Aorta (tissue), 5 donors: ENCODE data around the gene PKN3. TPM values are rescaled to one million over a fixed set of nuclear protein-coding genes. Genes with fewer than 3 reads are reported as not detected.

Experiments
- ATAC-seq: fragments of 200-7000 bp; cut with Tn5 transposase; one replicate; pipeline ENCODE4 v1.9.1; 2022; ENCODE audit warnings: moderate library complexity; ENCODE audit not compliant: low FRiP score
- DNase-seq, 2 donors: peaks; one replicate each; pipeline ENCODE4 v3.0.0-alpha.2; 2020
- H3K27ac ChIP-seq, 2 donors: one replicate each; pipeline ENCODE4 v1.5.1; 2013; ENCODE audit warnings: low read length in 2 of 2, mild to moderate bottlenecking in 2 of 2, moderate library complexity in 2 of 2, control low read depth in 1 of 2, inconsistent platforms in 1 of 2, low read depth in 1 of 2
- H3K27me3 ChIP-seq, 2 donors: one replicate each; pipeline ENCODE4 v1.6.1; 2013; ENCODE audit warnings: control low read depth in 1 of 2, low read length in 1 of 2, mild to moderate bottlenecking in 1 of 2, moderate library complexity in 1 of 2; ENCODE audit not compliant: insufficient read depth in 2 of 2, control insufficient read depth in 1 of 2
- H3K36me3 ChIP-seq, 2 donors: one replicate each; pipeline ENCODE4 v1.6.1; 2013; ENCODE audit warnings: control low read depth in 1 of 2, low read length in 1 of 2, mild to moderate bottlenecking in 1 of 2; ENCODE audit not compliant: insufficient read depth in 2 of 2, control insufficient read depth in 1 of 2
- H3K4me1 ChIP-seq, 2 donors: one replicate each; pipeline ENCODE4 v1.6.1; 2013; ENCODE audit warnings: low read length in 2 of 2, control low read depth in 1 of 2, mild to moderate bottlenecking in 1 of 2, moderate library complexity in 1 of 2; ENCODE audit not compliant: insufficient read depth in 2 of 2, control insufficient read depth in 1 of 2
- H3K4me3 ChIP-seq, 2 donors: one replicate each; pipeline ENCODE4 v1.5.1; 2013; ENCODE audit warnings: low read length in 2 of 2, control low read depth in 1 of 2, mild to moderate bottlenecking in 1 of 2
- H3K9me3 ChIP-seq: one replicate; pipeline ENCODE4 v1.6.1; 2013; ENCODE audit warnings: mild to moderate bottlenecking, low read length; ENCODE audit not compliant: control insufficient read depth
- WGBS, 2 donors: extraction: QIAGEN DNeasy Blood & Tissue Kit; methylation state at CpG; one replicate each; pipeline ENCODE4 v1.1.7; 2013; 5-methylcytosine and 5-hydroxymethylcytosine counted together
- intact Hi-C, 2 donors: fragments of 100-400 bp; cut with DNase I; formaldehyde crosslinking; loops; one replicate each; pipeline versions ENCODE4 v1.14.2 to v1.15.0; 2022
- polyA plus RNA-seq, 2 donors: library from polyadenylated mRNA; stranded (reverse); fragments of 200-250 nt; gene quantifications; one replicate each; pipeline ENCODE4 v1.2.3, GENCODE V29; 2013
- total RNA-seq, 2 donors: library from RNA; stranded (reverse); fragmentation: NEBNext Ultra II Directional; extraction: Animal tissue kit (Norgen Biotek cat#: 25700); gene quantifications; one replicate each; pipeline ENCODE4 v1.2.1, GENCODE V29; 2021
- donor health status: healthy with polysubstance abuse.
- donor health status: Bipolar disorder and iron deficiency.
- donor health status: DM: no; HTN: no; CAD: no.
- donor health status: DM: no; HTN: no; CAD: no.
- donor health status: DM: yes; HTN: yes; CAD: no.

The PKN3 gene
- total and polyA plus RNA-seq, 4 donors, result 1.3 to 11.1 (median 4.8) TPM

DNA sequence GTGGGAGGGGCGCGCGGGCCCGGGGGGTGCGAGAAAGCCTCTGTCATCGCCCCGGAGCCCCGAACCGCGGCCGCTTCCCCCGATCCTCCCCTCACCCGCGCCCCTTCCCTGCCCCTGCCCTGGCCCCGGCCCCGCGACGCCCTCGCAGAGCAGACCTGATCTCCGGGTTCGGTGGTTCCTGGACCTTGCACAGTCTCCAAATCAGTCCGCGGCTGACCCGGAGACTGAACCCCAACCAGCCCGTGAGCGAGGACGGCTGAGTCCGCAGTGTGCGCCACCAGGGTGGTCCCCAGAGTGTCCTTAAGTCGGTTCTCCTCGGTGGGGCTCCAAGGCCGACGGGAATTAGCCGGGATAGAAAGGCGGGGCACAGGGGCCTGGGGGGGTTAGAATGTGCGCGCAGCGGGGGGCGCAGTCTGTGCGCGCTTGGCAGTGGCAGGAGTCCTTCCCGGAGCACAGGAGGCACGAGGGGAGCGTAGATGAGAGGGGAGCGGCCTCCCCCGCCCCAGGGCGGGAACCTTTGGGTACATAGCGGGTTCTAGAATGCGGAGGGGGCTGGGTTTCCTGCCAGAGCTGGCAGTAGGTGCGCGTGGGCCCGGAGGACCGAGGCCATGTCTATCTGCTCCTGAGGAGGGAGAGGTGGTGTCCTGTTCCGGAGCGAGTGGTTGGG, 779 bp downstream of the PKN3 start:
- Histone ChIP-seq H3K36me3 (no peaks in the 10 kb centered on the region), H3K4me3 (peak overlapping the region; percentile 29 to 40), H3K27me3 (no peaks in the 10 kb centered on the region), H3K27ac (no peak overlapping the region), H3K9me3 (no peaks in the 10 kb centered on the region), H3K4me1 (no peaks in the 10 kb centered on the region)
- DNase-seq (peak in 1 of 2 donors; percentile 78), ATAC-seq (peak; percentile 21)
- 6 to 7% methylated on average over 40 to 55 of the region's 55 CpGs for WGBS, 2 donors
- intact Hi-C loops, result no loop called here

DNA sequence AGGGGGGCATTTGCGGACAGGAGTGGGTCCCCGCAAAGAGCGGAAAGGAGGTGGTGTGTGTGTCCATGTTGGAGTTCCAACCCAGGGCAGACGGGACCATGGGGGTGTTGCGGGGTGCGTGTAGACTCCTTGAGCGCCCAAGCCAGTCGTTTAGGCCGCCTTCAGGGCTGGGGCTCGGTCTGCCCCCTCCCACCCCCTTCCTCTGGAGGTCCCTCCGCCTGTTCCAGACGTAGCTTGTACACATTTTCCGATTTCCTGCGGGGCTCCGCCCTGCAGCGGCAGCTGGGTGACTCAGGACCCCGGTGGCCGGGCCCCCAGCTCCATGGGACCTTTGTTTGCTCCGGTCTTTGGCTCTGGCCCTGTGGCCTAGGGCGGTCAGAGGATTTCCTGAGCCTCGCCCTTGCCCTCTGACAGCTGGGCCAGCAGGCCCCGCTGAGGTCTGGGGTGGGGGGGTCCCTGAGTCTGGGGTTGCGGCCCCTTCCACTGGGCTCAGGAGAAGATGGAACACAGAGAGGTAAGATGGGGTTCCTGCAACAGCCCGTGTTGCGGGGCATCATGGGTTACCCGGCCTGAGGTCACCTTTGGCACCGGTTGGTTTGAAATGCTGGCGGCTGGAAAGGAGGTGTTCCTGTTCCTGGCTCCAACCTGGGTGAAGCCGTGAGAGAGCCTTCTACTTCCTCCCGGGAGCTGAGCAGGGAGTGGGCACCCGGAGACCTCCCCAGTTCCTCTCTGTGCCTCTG, 1.5 kb downstream of the PKN3 start:
- Histone ChIP-seq H3K27me3 (no peaks in the 10 kb centered on the region), H3K9me3 (no peaks in the 10 kb centered on the region), H3K27ac (no peak overlapping the region), H3K36me3 (no peaks in the 10 kb centered on the region), H3K4me1 (no peaks in the 10 kb centered on the region), H3K4me3 (no peak overlapping the region)
- intact Hi-C loops, result no loop called here
- peak; percentile 37 for ATAC-seq
- peak in 1 of 2 donors; percentile 80 for DNase-seq
- 77 to 84% methylated on average over 29 to 31 of the region's 31 CpGs for WGBS, 2 donors

DNA sequence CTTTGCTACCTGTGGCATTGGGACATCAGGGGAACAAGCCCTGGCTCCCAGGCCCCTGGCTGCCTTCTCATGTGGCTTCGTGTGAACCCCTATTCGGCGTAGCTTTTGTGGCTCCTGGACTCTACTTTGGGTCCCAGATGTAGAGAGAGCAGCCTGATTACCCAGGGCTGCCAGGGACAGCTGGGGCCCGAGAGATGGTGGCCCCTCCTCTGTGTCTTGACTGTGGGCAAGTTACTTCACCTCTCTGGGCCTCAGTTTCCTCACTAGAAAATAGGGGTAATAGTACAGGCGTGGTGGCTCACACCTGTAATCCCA, 2.0 kb downstream of the PKN3 start:
- H3K4me3 ChIP-seq, result no peak overlapping the region
- no peaks in the 10 kb centered on the region for H3K36me3 ChIP-seq
- no peak for DNase-seq
- no peaks in the 10 kb centered on the region for H3K4me1 ChIP-seq
- H3K27me3 ChIP-seq, result no peaks in the 10 kb centered on the region
- ATAC-seq, result no peak
- H3K27ac ChIP-seq, result no peak overlapping the region
- WGBS, 2 donors, result 95 to 98% methylated on average over 5 of the region's 5 CpGs
- H3K9me3 ChIP-seq, result no peaks in the 10 kb centered on the region
- intact Hi-C loops, result no loop called here

DNA sequence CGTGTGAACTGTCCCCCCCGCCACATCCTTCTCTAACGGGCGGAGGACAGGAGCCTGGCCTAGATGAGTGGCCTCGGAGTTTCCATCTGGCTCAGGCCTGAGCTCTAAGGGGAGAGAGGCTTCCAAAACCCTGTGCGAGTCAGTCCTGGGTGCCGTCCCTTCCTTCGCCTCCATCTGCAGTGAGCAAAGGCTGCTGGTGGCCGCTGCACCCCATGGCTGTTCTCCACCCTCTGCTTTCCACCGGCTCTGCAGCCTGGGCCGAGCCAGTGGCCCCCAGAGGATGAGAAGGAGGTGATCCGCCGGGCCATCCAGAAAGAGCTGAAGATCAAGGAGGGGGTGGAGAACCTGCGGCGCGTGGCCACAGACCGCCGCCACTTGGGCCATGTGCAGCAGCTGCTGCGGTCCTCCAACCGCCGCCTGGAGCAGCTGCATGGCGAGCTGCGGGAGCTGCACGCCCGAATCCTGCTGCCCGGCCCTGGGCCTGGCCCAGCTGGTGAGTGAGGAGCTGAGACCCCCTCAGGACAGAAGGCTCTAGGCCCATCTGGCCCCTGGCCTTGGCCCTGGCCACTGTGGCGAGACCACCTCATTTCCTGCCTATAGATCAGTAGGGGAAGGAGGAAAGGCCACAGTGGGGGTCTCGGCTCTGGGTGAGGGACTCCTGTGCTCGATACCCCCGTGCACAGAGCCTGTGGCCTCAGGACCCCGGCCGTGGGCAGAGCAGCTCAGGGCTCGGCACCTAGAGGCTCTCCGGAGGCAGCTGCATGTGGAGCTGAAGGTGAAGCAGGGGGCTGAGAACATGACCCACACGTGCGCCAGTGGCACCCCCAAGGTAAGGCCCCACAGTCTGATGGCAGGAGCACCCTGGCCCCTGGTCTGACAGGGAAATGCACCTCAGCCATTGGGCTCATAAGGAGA, 3.0 kb downstream of the PKN3 start:
- no peak overlapping the region for H3K27ac ChIP-seq
- no peak for ATAC-seq
- intact Hi-C loops, result no loop called here

DNA sequence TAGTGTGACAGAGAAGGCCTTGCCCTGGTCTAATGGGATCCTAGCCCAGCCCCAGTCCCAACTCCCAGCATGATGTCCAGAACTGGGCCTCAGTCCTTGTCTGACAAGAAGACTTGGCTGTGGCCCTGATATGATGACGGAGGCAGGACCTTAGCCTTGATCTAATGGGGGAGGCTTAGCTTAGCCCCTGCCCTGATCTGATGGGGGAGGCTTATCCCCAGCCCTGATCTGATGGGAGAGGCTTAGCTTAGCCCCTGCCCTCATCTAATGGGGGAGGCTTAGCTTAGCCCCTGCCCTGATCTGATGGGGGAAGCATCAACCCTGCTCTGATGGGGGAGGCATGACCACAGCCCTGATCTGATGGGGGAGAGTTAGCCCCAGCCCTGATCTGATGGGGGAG, 3.7 kb downstream of the PKN3 start:
- peak in 1 of 2 donors; percentile 17 for DNase-seq
- Histone ChIP-seq H3K4me3 (no peak overlapping the region), H3K27me3 (no peaks in the 10 kb centered on the region), H3K9me3 (no peaks in the 10 kb centered on the region), H3K4me1 (no peaks in the 10 kb centered on the region), H3K36me3 (no peaks in the 10 kb centered on the region), H3K27ac (no peak overlapping the region)
- WGBS, 2 donors, result 90 to 100% methylated on average over 1 of the region's 1 CpG
- intact Hi-C loops, result no loop called here
- no peak for ATAC-seq

More for the DNA sequence above, 3.0 kb downstream of the PKN3 start:
- H3K4me3 ChIP-seq, result no peak overlapping the region
- WGBS, 2 donors, result 90 to 92% methylated on average over 36 of the region's 36 CpGs
- DNase-seq, result peak; percentile 44 to 64
- H3K27me3 ChIP-seq, result no peaks in the 10 kb centered on the region
- H3K4me1 ChIP-seq, result no peaks in the 10 kb centered on the region
- no peaks in the 10 kb centered on the region for H3K9me3 ChIP-seq
- H3K36me3 ChIP-seq, result no peaks in the 10 kb centered on the region

DNA sequence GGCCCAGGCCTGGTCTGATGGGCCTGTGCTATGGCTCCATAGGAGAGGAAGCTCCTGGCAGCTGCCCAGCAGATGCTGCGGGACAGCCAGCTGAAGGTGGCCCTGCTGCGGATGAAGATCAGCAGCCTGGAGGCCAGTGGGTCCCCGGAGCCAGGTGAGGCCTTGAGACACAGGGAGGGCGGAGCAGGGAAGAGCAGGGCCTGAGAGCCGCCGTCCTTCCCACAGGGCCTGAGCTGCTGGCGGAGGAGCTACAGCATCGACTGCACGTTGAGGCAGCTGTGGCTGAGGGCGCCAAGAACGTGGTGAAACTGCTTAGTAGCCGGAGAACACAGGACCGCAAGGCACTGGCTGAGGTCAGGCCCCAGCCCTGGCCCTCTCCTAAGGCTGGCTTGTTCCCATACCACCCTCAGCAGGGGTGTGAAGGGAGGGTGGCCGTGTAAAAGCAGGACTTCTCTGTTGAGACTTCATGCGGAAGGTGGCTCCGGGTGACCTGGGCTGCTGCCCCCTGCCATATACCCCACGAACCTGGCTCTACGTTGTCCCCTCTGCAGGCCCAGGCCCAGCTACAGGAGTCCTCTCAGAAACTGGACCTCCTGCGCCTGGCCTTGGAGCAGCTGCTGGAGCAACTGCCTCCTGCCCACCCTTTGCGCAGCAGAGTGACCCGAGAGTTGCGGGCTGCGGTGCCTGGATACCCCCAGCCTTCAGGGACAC, 4.5 kb downstream of the PKN3 start:
- Histone ChIP-seq H3K9me3 (no peaks in the 10 kb centered on the region), H3K27me3 (no peaks in the 10 kb centered on the region), H3K36me3 (no peaks in the 10 kb centered on the region), H3K4me3 (no peak overlapping the region), H3K4me1 (no peaks in the 10 kb centered on the region), H3K27ac (no peak overlapping the region)
- intact Hi-C loops, result no loop called here
- WGBS, 2 donors, result 85 to 89% methylated on average over 23 of the region's 23 CpGs
- DNase-seq (peak; percentile 35 to 68), ATAC-seq (no peak)

DNA sequence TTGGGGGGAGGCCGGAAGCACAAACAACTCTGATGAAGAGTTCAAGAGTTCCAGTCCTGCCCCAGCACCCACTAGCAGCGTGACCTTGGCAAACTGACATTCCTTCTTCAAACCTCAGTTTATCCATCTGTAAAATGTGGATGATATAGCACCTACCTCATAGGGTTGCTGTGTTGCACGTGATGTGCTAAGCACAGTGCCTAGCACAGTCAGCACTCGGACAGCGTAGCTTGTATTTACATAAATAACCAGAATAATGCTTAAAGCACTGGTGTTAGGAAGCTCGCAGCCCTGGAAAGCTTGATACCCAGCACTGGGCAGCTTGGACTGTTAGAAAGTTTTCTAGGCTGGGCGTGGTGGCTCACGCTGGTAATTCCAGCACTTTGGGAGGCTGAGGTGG, 5.1 kb downstream of the PKN3 start:
- WGBS, 2 donors, result 92 to 96% methylated on average over 8 of the region's 8 CpGs
- H3K4me3 ChIP-seq, result no peak overlapping the region
- H3K27me3 ChIP-seq, result no peaks in the 10 kb centered on the region
- H3K36me3 ChIP-seq, result no peaks in the 10 kb centered on the region
- H3K27ac ChIP-seq, result no peak overlapping the region
- no peaks in the 10 kb centered on the region for H3K9me3 ChIP-seq
- intact Hi-C loops, result no loop called here
- no peaks in the 10 kb centered on the region for H3K4me1 ChIP-seq
- peak in 1 of 2 donors; percentile 20 for DNase-seq
- ATAC-seq, result no peak
